ENCODE results near the gene PDPK1. TPM values are rescaled to one million over a fixed set of nuclear protein-coding genes. Genes with fewer than 3 reads are reported as not detected.
"Not testable (repeated sequence)": the region's sequence is repeated elsewhere in the genome, so short reads cannot be mapped to it uniquely, and the experiment has no call there.

The PDPK1 gene
- total RNA-seq, 2 donors from 2014 or later: 53.0 to 53.8 TPM

- not testable (repeated sequence) for H3K9me3 Mint-ChIP-seq; H3K27me3 Mint-ChIP-seq (ENCODE audit: low read depth); H3K36me3 Mint-ChIP-seq (ENCODE audit: insufficient read depth in 2 of 2); H3K4me3 Mint-ChIP-seq; H3K4me1 Mint-ChIP-seq (ENCODE audit: low read depth); ATAC-seq (replicated peaks in 1 of 2); DNase-seq; H3K27ac Mint-ChIP-seq
These were observed 75.4 kb downstream of the PDPK1 start for GRCh38 chr16:2613251-2613650.

DNA sequence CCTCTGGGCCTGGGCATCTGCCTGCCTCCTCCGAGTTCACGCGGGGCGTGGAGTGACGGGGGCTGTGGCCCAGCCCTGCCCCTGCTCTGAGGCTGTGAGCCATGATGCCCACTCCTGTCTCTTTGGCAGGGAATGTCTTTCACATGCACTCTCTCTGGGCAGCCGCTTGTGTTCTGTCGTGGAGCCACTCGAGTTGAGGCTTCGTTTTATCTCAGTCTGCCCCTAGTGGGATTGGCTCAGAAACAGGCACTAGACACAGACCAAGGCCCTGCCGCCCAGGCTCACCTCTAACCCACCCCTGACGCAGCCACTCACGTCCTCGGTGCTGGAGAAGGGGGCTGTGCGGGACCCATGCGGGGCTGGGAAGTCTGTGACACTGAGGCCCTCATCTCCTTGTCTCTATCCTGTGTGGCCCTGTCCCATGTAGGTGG, 77.0 kb downstream of the PDPK1 start:
- ATAC-seq (replicated peaks in 1 of 2): no peak
- Mint-ChIP-seq H3K27me3 (ENCODE audit: low read depth) (no peaks in the 10 kb centered on the region), H3K4me3 (no peak overlapping the region), H3K36me3 (ENCODE audit: insufficient read depth in 2 of 2) (peaks cover 2 to 5% of the 10 kb centered on the region in 2 donors), H3K27ac (no peak overlapping the region), H3K9me3 (no peaks in the 10 kb centered on the region), H3K4me1 (ENCODE audit: low read depth) (no peaks in the 10 kb centered on the region)
- no peak for DNase-seq

DNA sequence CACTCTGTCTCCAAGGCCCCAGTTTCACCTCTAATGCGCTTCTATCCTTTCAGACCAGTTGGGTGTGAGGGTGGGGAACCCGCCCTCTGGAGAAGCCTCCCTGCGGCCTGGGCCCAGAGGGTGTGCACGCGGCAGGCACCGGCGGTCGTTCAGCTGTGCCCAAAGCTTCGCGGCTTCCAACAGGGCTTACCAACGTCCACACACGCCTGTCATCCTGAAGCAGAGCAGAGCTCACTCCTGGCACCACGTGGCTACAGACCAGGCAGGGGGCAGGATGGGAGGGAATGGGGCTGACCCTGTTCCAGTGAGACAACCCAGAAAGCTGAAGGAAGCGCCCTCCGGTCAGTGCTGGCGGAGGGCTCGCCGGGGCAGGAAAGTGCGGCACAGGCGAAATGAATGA, 81.1 kb downstream of the PDPK1 start:
- DNase-seq; H3K27ac Mint-ChIP-seq; H3K27me3 Mint-ChIP-seq (ENCODE audit: low read depth); H3K36me3 Mint-ChIP-seq (ENCODE audit: insufficient read depth in 2 of 2); H3K4me1 Mint-ChIP-seq (ENCODE audit: low read depth); ATAC-seq (replicated peaks in 1 of 2); H3K9me3 Mint-ChIP-seq; H3K4me3 Mint-ChIP-seq: not testable (repeated sequence)

- not testable (repeated sequence) for H3K27me3 Mint-ChIP-seq (ENCODE audit: low read depth); H3K9me3 Mint-ChIP-seq; H3K4me1 Mint-ChIP-seq (ENCODE audit: low read depth); H3K36me3 Mint-ChIP-seq (ENCODE audit: insufficient read depth in 2 of 2); H3K27ac Mint-ChIP-seq; H3K4me3 Mint-ChIP-seq; DNase-seq
- ATAC-seq (replicated peaks in 1 of 2): peak; percentile 41 to 42
These were observed 81.8 kb downstream of the PDPK1 start for GRCh38 chr16:2619628-2620027.

GRCh38 chr16:2620870-2621269, 83.0 kb downstream of the PDPK1 start:
- not testable (repeated sequence) for H3K4me1 Mint-ChIP-seq (ENCODE audit: low read depth); H3K9me3 Mint-ChIP-seq; H3K4me3 Mint-ChIP-seq; DNase-seq; H3K36me3 Mint-ChIP-seq (ENCODE audit: insufficient read depth in 2 of 2); H3K27ac Mint-ChIP-seq; H3K27me3 Mint-ChIP-seq (ENCODE audit: low read depth); ATAC-seq (replicated peaks in 1 of 2)

- H3K4me1 Mint-ChIP-seq (ENCODE audit: low read depth); H3K27me3 Mint-ChIP-seq (ENCODE audit: low read depth); H3K27ac Mint-ChIP-seq; H3K36me3 Mint-ChIP-seq (ENCODE audit: insufficient read depth in 2 of 2); H3K9me3 Mint-ChIP-seq; ATAC-seq (replicated peaks in 1 of 2); H3K4me3 Mint-ChIP-seq; DNase-seq: not testable (repeated sequence)
These were observed 83.6 kb downstream of the PDPK1 start for GRCh38 chr16:2621395-2621794.

DNA sequence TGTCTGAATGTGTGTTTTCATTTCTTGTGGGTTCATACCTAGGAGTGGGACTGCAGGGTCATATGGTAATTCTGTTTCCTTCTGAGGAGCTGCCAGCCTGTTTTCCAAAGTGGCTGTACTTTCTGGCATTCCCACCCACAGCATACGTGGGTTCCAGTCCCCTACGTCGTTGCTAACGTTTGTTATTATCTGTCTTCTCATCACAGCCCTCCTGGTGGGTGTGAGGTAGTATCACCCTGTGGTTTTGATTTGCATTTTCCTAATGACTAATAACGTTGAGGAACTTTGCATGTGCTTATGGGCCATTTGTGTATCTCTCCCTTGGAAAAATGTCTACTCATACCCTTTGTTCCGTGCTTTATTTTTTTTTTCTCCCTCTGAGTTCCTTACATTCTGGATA, 89.3 kb downstream of the PDPK1 start:
- ATAC-seq (replicated peaks in 1 of 2): peak; percentile 79 to 84
- not testable (repeated sequence) for H3K9me3 Mint-ChIP-seq; H3K4me3 Mint-ChIP-seq; DNase-seq; H3K27ac Mint-ChIP-seq; H3K27me3 Mint-ChIP-seq (ENCODE audit: low read depth); H3K36me3 Mint-ChIP-seq (ENCODE audit: insufficient read depth in 2 of 2); H3K4me1 Mint-ChIP-seq (ENCODE audit: low read depth)

DNA sequence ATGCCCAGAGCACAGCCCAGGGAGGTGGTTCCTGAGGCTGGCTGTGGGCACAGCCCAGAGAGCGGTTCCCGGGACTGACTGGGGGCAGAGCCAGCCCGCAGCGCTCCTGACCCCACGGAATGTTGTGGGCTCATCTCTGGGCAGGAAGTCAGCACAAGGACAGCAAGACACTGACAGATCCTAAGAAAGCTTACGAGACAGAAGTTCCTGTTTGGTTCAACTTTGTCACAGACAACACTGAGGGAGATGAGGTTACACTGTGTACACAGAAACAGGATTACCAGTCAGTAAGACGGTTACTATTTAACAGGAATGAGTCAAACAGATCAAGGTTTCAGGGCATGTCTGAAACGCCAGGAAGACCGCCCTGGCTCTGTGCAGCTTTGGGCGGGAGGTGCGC, 93.4 kb downstream of the PDPK1 start:
- peak in 1 of 2 donors; percentile 34 for ATAC-seq (replicated peaks in 1 of 2)
- not testable (repeated sequence) for H3K27me3 Mint-ChIP-seq (ENCODE audit: low read depth); H3K36me3 Mint-ChIP-seq (ENCODE audit: insufficient read depth in 2 of 2); DNase-seq; H3K27ac Mint-ChIP-seq; H3K4me1 Mint-ChIP-seq (ENCODE audit: low read depth); H3K4me3 Mint-ChIP-seq; H3K9me3 Mint-ChIP-seq

GRCh38 chr16:2632291-2632690, 94.5 kb downstream of the PDPK1 start:
- H3K27me3 Mint-ChIP-seq (ENCODE audit: low read depth); ATAC-seq (replicated peaks in 1 of 2); H3K27ac Mint-ChIP-seq; H3K4me3 Mint-ChIP-seq; DNase-seq; H3K36me3 Mint-ChIP-seq (ENCODE audit: insufficient read depth in 2 of 2); H3K9me3 Mint-ChIP-seq; H3K4me1 Mint-ChIP-seq (ENCODE audit: low read depth): not testable (repeated sequence)

DNA sequence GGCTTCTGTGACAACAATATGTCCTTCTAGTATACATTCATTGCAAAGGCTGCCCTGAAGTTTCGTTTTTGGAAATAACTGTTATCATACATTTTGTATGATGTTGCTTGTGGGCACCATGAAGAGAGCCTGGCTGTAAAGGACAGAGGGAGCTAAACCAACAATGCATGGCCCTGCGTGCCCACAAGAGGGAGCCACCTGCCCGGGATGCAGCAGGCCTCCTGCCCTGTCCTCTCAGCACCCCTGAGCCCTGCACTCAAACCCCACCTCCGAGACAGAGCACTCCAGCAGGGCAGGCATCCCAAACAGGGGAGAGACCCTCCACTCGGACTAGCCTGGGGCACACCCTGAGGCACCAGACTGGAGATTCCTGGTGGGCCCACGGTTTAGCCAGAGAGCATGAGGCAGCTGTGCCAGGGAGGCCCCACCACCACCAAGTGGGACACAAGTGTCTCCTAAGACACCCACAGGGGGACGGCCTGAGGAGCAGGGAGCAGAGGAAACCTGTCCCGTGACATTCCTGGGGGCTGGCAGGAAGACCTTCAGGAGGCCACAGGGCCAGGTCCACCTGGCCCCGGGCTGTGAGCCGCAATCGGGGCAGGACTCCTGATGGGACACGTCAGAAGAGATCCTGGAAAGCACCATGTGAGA, 101.4 kb downstream of the PDPK1 start:
- ATAC-seq (replicated peaks in 1 of 2) (peak; percentile 89 to 95), DNase-seq (peak; percentile 60 to 81)
- H3K9me3 Mint-ChIP-seq; H3K36me3 Mint-ChIP-seq (ENCODE audit: insufficient read depth in 2 of 2); H3K27me3 Mint-ChIP-seq (ENCODE audit: low read depth); H3K27ac Mint-ChIP-seq; H3K4me3 Mint-ChIP-seq; H3K4me1 Mint-ChIP-seq (ENCODE audit: low read depth): not testable (repeated sequence)

GRCh38 chr16:2639722-2640072, 101.9 kb downstream of the PDPK1 start:
- H3K4me3 Mint-ChIP-seq; H3K4me1 Mint-ChIP-seq (ENCODE audit: low read depth); DNase-seq; H3K27me3 Mint-ChIP-seq (ENCODE audit: low read depth); H3K9me3 Mint-ChIP-seq; ATAC-seq (replicated peaks in 1 of 2); H3K27ac Mint-ChIP-seq; H3K36me3 Mint-ChIP-seq (ENCODE audit: insufficient read depth in 2 of 2): not testable (repeated sequence)

DNA sequence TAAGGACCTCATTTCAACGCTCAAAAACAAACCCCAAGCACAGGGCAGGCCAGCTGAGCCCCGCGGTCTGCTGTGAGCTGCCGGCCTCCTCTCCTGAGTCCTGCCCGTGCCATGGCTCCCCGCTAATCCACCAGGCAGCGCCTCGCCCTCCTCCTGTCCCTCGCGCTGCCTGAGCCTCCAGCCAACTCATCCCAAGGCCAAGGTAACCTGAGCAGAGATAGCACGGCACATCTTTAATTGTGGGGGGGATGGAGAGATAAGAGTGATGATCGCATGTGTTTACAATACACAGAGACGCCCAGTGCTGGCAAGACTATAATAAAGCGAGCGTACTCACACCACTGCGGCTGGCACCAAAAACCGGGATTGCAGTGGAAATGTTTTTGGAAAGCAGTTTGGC, 104.7 kb downstream of the PDPK1 start:
- not testable (repeated sequence) for H3K4me3 Mint-ChIP-seq; H3K9me3 Mint-ChIP-seq; H3K4me1 Mint-ChIP-seq (ENCODE audit: low read depth); H3K36me3 Mint-ChIP-seq (ENCODE audit: insufficient read depth in 2 of 2); DNase-seq; H3K27me3 Mint-ChIP-seq (ENCODE audit: low read depth); H3K27ac Mint-ChIP-seq; ATAC-seq (replicated peaks in 1 of 2)

DNA sequence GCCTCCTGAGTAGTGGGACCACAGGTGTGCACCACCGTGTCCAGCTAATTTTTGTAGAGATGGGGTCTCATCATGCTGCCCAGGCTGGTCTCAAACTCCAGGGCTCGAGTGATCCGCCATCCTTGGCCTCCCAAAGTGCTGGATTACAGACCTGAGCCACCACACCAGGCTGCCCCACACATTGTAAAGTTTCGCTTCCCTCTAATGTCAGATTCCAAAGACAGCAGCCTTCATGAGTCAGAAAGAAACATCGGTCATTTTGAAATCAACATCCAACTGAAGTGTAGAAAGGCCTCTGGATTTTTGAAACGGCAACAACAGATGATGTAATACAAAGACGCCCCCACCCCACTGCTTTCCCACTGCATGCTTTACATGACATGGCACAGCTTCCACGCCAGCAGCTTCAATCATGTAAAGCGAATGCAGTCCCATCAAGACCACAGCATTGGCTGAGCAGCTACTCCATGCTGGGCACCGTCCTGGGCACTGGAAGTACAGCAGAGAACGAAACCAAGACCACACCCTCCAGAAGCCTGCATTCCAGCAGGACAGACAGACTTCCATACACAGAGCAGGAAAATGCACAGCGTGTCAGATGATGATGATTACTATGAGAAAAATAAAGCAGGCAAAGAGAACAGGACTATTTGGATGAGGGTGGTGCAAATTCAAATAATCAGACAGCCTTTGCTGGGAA, 107.1 kb downstream of the PDPK1 start:
- H3K36me3 Mint-ChIP-seq (ENCODE audit: insufficient read depth in 2 of 2); H3K4me3 Mint-ChIP-seq; H3K27ac Mint-ChIP-seq; H3K27me3 Mint-ChIP-seq (ENCODE audit: low read depth); H3K4me1 Mint-ChIP-seq (ENCODE audit: low read depth); DNase-seq; H3K9me3 Mint-ChIP-seq: not testable (repeated sequence)
- peak; percentile 48 to 65 for ATAC-seq (replicated peaks in 1 of 2)

DNA sequence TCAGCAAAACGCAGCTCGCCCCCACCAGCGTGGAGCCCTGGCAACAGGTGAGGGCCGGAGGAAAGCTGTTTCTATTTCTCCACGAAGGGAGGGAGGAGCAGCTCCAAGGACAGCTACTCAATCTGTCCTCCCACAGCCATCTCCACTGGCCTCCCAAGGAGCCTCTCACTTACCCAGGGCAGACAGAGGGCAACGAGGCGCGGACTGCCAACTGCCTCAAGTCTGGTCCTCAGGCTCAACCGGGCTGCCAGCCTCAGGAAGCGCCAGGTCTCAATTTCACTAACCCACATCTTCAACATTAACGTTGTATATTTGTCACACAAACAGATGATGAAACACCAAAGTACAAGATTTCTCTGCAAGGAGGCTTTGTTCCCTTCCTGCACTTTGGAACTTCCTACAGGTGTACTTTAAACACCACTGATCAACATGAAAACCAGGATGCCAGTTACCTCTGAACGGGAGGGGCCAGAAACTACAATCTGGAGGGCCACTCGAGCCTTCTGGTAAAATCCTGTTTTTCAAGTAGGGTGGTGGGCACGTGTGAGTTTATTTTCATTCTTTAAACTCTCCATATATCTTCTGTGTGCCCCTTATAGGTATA, 113.5 kb downstream of the PDPK1 start:
- H3K27ac Mint-ChIP-seq; H3K4me1 Mint-ChIP-seq (ENCODE audit: low read depth); ATAC-seq (replicated peaks in 1 of 2); H3K4me3 Mint-ChIP-seq; H3K27me3 Mint-ChIP-seq (ENCODE audit: low read depth); H3K9me3 Mint-ChIP-seq; H3K36me3 Mint-ChIP-seq (ENCODE audit: insufficient read depth in 2 of 2); DNase-seq: not testable (repeated sequence)

Measured in activated T-cell treated with anti-CD3 and anti-CD28 coated beads, Interleukin-2, amount 50 U/mL, for 72 hours (primary cell).